IMR-90 (cell line): Measurements from ENCODE around the gene NUDT16.

Experiments used
- CEBPB ChIP-seq: IDR thresholded peaks from 2 replicates; pipeline ENCODE4 v1.6.1; 2012; ENCODE audit warnings: low read depth, low read length, improper control_type of control experiment
- CTCF ChIP-seq: conservative IDR thresholded peaks from 2 replicates; pipeline ENCODE4 v1.5.1; 2012; ENCODE audit warnings: mild to moderate bottlenecking, low read depth, low read length, improper control_type of control experiment
- ELK1 ChIP-seq: fragments of 150-350 bp; IDR thresholded peaks from 2 replicates; pipeline ENCODE4 v1.6.1; 2016; ENCODE audit warnings: low read depth, mild to moderate bottlenecking, low read length, moderate library complexity, borderline replicate concordance
- MAFK ChIP-seq: IDR thresholded peaks from 2 replicates; pipeline ENCODE4 v1.6.1; 2012; ENCODE audit warnings: low read depth, low read length, improper control_type of control experiment
- MXI1 ChIP-seq: IDR thresholded peaks from 2 replicates; pipeline ENCODE4 v1.6.1; 2012; ENCODE audit warnings: low read depth, mild to moderate bottlenecking, low read length, moderate library complexity, borderline replicate concordance
- POLR2A ChIP-seq: IDR thresholded peaks from 2 replicates; pipeline ENCODE4 v1.6.1; 2012; ENCODE audit warnings: mild to moderate bottlenecking, low read depth, low read length
- RAD21 ChIP-seq: IDR thresholded peaks from 2 replicates; pipeline ENCODE4 v1.6.1; 2012; ENCODE audit warnings: low read length, improper control_type of control experiment
- SMC3 ChIP-seq: fragments of 150-350 bp; IDR thresholded peaks from 2 replicates; pipeline ENCODE4 v1.6.1; 2016; ENCODE audit warnings: low read depth, mild to moderate bottlenecking, antibody characterized with exemption, low read length, moderate library complexity
- USF2 ChIP-seq: fragments of 150-350 bp; IDR thresholded peaks from 2 replicates; pipeline ENCODE4 v1.6.1; 2017; ENCODE audit warnings: mild to moderate bottlenecking, antibody characterized with exemption, low read length, low read depth

GRCh38 chr3:131360191-131360755 lies 21.3 kb upstream of the NUDT16 start:
- TF ChIP-seq CEBPB: no peak
- no peak for TF ChIP-seq MXI1
- no peak for TF ChIP-seq CTCF
- TF ChIP-seq POLR2A: no peak
- TF ChIP-seq USF2: no peak
- TF ChIP-seq MAFK: no peak
- no peak for TF ChIP-seq ELK1
- no peak for TF ChIP-seq RAD21
- no peak for TF ChIP-seq SMC3
